UCSD-AML1 (cell line): Measurements from ENCODE around the gene PRF1.
"Not testable (repeated sequence)": the region's sequence is repeated elsewhere in the genome, so short reads cannot be mapped to it uniquely, and the experiment has no call there.

Experiments
- DNase-seq: peaks from one replicate; lab custom pipeline; 2025; ENCODE audit not compliant: unreplicated experiment; lab: John Stamatoyannopoulos, UW

PRF1 gene

DNA sequence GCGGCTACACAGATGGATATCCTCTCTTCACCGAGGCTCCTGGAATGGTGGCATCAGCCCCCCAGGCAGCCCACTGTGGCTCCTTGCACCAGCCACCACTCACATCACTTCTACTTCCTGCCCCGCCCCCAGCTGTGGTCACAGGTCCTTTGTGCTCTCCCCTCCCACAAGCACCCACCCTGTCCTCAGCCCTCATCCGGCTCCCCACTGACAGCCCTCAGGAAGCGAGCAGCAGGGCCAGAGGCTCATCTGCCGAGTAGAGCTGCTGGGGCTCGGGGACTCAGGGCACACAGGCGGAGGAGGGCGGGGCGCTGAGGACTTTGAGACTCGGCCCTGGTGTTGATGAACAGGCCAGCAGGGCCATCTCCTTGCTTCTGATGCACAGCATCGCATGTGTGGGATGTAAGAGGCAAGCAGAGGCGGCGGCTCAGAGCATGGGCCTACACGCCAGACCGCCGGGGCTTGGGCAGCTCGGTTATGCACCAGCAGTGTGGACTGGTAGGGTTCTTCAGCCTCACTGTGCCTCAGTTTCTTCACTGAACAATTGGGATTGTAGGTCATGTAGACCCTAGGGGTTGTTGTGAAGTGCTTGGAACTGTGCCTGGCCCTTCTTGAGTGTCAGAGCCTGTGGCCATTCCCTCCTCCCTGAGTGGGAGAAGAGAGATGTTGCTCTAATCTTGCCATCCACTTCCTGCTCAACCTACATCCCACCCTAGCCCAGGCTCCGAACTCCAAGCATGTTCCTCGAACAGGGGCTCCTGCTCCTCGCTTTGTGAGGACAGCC, at the start of gene PRF1:
TSS of gene PRF1 (minus strand) at position 77 of the 784 bp plus-strand sequence. CDS start 1,839 bp downstream, outside the sequence.
- peak; percentile 79 for DNase-seq

- DNase-seq: no peak
Observed at GRCh38 chr10:70651661-70652060, 49.1 kb upstream of the PRF1 start.

GRCh38 chr10:70650718-70651117, 48.2 kb upstream of the PRF1 start:
- no peak for DNase-seq

DNA sequence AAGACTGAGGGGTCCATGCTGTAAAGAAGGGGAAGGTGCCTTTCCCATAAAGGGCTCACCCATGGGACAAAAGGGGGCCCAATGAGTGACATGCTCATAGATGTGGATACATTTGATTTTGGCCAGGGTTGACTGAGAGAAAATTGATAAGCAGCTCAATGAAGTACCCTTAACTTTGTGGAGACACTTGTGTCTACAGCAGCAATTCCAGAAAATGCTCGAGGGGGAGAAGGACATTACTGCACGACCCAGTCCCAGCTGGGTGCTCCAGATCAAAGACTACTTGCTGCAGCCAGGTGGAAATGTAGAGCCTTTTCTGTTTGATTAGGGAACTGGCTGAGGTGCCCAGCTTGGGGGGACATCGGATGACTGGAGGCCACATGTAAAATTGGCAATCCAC, 47.6 kb upstream of the PRF1 start:
- no peak for DNase-seq

- no peak for DNase-seq
Observed at GRCh38 chr10:70649526-70649925, 47.0 kb upstream of the PRF1 start.

DNA sequence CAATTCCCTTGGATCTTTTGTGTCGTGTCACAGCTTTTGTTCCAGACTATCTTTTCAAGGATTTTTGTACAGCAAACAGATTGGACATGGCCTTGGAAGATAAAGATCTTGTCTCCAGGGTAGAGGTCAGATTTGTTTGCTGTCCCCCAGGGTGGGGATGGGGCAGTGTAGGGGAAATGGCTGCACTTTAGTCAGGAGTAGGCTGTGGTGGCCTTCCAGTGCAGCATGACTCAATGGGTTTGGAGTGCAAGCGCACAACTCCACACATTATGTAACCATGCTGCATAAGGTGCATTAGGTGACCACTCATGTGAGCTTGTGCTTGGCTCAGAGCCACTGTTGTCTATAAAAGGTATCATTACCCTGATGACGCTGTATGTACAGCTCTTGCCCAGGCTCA, 45.9 kb upstream of the PRF1 start:
- no peak for DNase-seq

GRCh38 chr10:70647086-70647485, 44.5 kb upstream of the PRF1 start:
- DNase-seq: no peak

GRCh38 chr10:70644959-70645358, 42.4 kb upstream of the PRF1 start:
- not testable (repeated sequence) for DNase-seq

GRCh38 chr10:70643272-70643671, 40.7 kb upstream of the PRF1 start:
- DNase-seq: not testable (repeated sequence)

DNA sequence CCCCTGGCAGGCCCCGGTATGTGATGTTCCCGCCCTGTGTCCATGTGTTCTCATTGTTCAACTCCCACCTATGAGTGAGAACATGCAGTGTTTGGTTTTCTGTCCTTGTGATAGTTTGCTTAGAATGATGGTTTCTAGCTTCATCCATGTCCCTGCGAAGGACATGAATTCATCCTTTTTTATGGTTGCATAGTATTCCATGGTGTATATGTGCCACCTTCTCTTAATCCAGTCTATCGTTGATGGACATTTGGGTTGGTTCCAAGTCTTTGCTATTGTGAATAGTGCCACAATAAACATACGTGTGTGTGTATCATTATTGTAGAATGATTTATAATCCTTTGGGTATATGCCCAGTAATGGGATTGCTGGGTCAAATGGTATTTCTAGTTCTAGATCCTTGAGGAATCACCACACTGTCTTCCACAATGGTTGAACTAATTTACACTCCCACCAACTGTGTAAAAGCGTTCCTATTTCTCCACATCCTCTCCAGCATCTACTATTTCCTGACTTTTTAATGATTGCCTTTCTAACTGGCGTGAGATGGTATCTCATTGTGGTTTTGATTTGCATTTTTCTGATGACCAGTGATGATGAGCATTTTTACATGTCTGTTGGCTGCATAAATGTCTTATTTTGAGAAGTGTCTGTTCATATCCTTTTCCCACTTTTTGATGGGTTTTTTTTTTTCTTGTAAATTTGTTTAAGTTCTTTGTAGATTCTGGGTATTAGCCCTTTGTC, 37.3 kb upstream of the PRF1 start:
- not testable (repeated sequence) for DNase-seq

GRCh38 chr10:70634515-70634914, 32.0 kb upstream of the PRF1 start:
- not testable (repeated sequence) for DNase-seq

- no peak for DNase-seq
Observed at GRCh38 chr10:70634011-70634410, 31.5 kb upstream of the PRF1 start.

- not testable (repeated sequence) for DNase-seq
Observed at GRCh38 chr10:70631735-70632134, 29.2 kb upstream of the PRF1 start.

- DNase-seq: no peak
Observed at GRCh38 chr10:70629338-70629737, 26.8 kb upstream of the PRF1 start.

GRCh38 chr10:70626056-70626455, 23.5 kb upstream of the PRF1 start:
- DNase-seq: no peak

- DNase-seq: no peak
Observed at GRCh38 chr10:70622981-70623844, 20.7 kb upstream of the PRF1 start.

GRCh38 chr10:70622541-70622940, 20.0 kb upstream of the PRF1 start:
- DNase-seq: no peak

DNA sequence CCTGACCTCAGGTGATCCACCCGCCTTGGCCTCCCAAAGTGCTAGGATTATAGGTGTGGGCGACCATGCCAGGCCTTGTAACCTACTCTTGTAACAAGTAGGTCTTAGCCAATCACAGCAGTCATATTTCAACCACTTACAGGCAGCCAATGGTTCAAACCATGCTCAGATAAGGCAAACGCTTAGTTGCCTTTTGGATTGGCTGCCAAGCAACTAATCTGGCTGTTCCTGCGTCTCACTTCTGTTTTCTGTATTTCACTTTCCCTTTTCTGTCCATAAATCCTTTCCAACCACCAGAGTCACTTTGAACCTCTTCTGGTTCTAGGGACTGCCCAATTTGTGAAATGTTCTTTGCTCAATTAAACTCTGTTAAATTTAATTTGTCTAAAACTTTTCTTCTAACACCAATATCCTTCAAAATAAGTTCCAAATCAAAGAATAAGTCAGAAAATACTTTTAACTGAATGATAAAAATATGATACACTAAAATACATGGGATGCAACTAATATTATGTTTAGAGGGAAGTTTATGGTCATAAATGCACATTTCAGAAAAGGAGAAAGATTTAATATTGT, 19.1 kb upstream of the PRF1 start:
- no peak for DNase-seq

DNA sequence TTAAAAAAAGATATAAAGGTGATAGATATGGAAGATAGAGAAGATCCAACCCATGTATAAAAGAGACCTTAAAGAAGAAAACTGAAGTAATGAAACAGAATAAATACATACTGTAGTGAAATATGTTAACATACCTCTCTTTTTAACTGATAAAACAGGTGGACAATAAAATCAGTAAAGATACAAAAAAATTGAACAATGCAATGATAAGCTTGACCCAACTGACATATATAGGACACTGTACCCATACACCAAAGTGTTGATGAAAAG, 17.4 kb upstream of the PRF1 start:
- DNase-seq: no peak

DNA sequence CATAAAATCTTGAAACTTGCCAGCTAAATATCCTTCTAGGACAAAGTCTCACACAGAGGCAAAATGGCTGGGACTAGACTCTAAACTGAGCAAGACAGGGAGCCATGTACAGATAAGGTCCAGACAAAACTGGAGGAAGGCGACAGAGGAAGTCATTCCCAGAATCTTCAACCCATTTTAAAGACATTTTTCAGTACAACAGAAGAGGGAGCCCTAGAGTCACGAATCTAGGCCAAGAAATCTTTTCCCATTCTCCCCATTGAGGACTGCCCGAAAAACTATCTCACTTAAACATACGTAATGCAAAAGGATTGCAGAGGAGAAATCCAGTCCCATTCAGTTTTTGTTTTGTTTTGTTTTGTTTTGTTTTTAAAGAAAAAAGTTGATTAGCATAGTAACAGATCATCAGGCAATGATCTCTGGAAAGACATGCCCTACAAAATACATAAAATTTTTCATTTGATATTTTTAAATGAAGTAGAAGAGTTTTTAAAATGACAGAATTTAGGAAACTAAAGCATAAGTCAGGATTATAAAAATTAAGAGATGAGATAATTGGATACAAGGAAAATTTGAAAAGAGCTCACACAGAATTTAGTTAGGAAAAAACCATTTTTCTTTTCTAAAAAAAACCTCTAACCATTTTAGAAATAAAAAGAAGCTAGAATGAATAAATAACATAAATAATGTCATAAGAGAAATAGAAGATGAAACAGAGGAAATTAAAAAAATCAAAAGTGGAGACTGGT, 16.9 kb upstream of the PRF1 start:
- DNase-seq: no peak

DNA sequence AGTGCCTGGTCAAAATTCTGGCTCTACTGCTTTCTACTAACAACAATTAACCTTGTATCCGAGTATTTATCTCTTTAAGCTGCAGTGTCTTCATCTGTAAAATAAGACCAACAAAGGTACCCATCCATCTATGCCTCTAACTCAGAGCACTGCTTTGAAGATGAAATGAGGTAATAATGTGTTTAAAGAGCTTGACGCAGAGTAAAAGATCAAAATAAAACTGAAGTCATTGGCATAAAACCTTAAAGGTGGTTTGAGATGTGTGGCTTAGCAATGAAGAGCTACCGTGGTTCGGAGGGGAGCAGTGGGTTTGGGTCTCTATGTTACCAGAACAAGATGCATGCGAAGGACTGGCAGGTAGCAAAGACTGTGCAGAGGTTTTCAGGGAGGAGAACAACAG, 16.1 kb upstream of the PRF1 start:
- no peak for DNase-seq
